BLaER1 (cell line): ENCODE results near the gene E2F2.

Experiments used
- H3K27ac ChIP-seq: shearing (Covaris generic); formaldehyde crosslinking; 2 replicates; pipeline ENCODE4 v1.8.1; 2022
- H3K27me3 ChIP-seq: shearing (Covaris generic); formaldehyde crosslinking; 2 replicates; pipeline ENCODE4 v1.8.1; 2022
- H3K36me3 ChIP-seq: shearing (Covaris generic); formaldehyde crosslinking; 2 replicates; pipeline ENCODE4 v1.8.1; 2022
- H3K4me1 ChIP-seq: shearing (Covaris generic); formaldehyde crosslinking; 2 replicates; pipeline ENCODE4 v1.8.1; 2022
- H3K4me2 ChIP-seq: shearing (Covaris generic); formaldehyde crosslinking; 2 replicates; pipeline ENCODE4 v1.8.1; 2022
- H3K4me3 ChIP-seq: shearing (Covaris generic); formaldehyde crosslinking; 2 replicates; pipeline ENCODE4 v1.8.1; 2022
- H3K9ac ChIP-seq: shearing (Covaris generic); formaldehyde crosslinking; 2 replicates; pipeline ENCODE4 v1.8.1; 2022
- H3K9me3 ChIP-seq: shearing (Covaris generic); formaldehyde crosslinking; 2 replicates; pipeline ENCODE4 v1.8.1; 2022
- H4K20me1 ChIP-seq: shearing (Covaris generic); formaldehyde crosslinking; 2 replicates; pipeline ENCODE4 v1.8.1; 2022
- Cebpa-rat ChIP-seq: shearing (Covaris generic); IDR thresholded peaks from 2 replicates; pipeline ENCODE4 v1.8.1; 2022

E2F2 gene

DNA sequence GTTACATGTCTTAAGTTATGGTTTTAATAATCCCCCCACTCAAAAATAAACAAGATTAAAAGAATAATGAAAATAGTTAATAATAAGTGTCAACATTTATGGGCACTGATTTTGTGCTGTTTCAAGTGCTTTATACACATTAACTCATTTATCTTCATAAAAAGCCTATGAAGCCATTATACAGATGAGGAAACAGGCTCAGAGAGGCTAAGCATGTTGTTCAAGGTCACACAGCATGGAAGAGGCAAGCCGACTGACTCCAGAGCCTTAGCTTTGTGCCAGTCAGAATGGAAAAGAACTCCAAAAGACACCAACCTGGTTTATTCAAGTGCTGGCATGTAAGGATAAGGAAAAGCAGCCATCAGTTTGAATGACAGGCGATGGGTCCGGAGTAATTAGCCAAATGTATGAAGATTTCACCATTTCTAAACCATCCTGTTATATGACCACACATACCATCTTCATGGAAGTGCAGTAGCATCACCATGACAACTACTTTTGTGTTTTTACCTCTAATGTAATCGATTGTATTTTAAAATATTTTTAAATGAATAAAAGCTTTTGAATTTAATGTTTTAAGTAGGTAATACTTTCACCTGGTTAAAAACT is 42.6 kb upstream of the E2F2 start:
- Histone ChIP-seq H3K4me2 (peak overlapping the region; percentile 75), H3K27me3 (no peaks in the 10 kb centered on the region), H3K4me1 (peaks cover 73% of the 10 kb centered on the region)

DNA sequence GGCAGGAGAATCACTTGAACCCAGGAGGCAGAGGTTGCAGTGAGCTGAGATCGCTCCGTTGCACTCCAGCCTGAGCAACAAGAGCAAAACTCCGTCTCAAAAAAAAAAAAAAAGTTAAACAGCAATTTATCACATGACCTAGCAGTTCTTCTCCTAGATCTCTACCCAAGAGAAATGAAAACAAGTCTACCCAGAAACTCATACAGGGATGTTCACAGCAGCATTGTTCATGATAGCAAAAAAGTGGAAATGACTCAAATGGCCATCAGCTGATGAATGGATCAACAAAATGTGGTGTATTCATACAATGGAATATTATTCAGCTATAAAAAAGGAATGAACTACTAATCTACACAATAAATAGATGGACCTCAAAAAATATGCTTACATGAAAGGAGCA is 40.4 kb upstream of the E2F2 start:
- Histone ChIP-seq H3K27ac (no peak overlapping the region), H3K36me3 (no peaks in the 10 kb centered on the region), H3K4me3 (no peak overlapping the region), H3K9me3 (no peaks in the 10 kb centered on the region), H4K20me1 (no peaks in the 10 kb centered on the region), H3K4me2 (no peak overlapping the region), H3K4me1 (peaks cover 70% of the 10 kb centered on the region), H3K27me3 (no peaks in the 10 kb centered on the region), H3K9ac (no peak overlapping the region)
- no peak for TF ChIP-seq Cebpa-rat

More for the DNA sequence above, 42.6 kb upstream of the E2F2 start:
- TF ChIP-seq Cebpa-rat: no peak
- Histone ChIP-seq H3K36me3 (no peaks in the 10 kb centered on the region), H3K9me3 (no peaks in the 10 kb centered on the region), H4K20me1 (no peaks in the 10 kb centered on the region), H3K9ac (no peak overlapping the region), H3K27ac (peak overlapping the region; percentile 41; the same call in 1 of the 2 replicates), H3K4me3 (no peak overlapping the region)

DNA sequence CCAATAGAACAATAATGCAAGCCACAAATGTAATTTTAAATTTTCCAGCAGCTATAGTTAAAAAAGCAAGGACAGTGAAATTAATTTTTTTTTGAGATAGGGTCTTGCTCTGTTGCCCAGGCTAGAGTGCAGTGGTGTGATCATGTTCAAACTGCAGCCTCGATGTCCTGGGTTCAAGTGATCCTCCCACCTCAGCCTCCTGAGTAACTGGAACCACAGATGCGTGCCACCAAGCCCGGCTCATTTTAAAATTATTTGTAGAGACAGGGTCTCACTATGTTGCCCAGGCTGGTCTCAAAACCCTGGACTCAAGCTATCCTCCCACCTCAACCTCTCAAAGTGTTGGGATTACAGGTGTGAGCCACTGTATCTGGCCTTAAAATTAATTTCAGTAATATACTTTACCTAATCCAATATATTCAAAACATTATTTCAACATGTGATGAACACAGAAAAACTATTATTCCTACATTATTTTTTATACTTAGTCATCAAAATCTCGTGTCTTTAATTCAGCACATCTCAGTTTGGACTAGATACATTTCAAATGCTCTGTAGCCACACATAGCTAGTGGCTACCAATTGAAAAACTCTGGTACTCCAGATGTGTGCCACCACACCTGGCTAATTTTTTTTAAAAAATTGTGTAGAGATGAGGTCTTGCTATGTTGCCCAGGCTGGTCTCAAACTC is 39.1 kb upstream of the E2F2 start:
- 0 out of 2 replicates have a peak overlapping the region, but pooled peaks have one; percentile 97 for H3K4me2 ChIP-seq
- no peaks in the 10 kb centered on the region for H3K27me3 ChIP-seq
- no peaks in the 10 kb centered on the region for H4K20me1 ChIP-seq
- peaks cover 70% of the 10 kb centered on the region for H3K4me1 ChIP-seq
- no peak overlapping the region for H3K9ac ChIP-seq
- no peak overlapping the region for H3K4me3 ChIP-seq
- H3K27ac ChIP-seq: no peak overlapping the region
- no peaks in the 10 kb centered on the region for H3K36me3 ChIP-seq
- no peaks in the 10 kb centered on the region for H3K9me3 ChIP-seq
- TF ChIP-seq Cebpa-rat: no peak

DNA sequence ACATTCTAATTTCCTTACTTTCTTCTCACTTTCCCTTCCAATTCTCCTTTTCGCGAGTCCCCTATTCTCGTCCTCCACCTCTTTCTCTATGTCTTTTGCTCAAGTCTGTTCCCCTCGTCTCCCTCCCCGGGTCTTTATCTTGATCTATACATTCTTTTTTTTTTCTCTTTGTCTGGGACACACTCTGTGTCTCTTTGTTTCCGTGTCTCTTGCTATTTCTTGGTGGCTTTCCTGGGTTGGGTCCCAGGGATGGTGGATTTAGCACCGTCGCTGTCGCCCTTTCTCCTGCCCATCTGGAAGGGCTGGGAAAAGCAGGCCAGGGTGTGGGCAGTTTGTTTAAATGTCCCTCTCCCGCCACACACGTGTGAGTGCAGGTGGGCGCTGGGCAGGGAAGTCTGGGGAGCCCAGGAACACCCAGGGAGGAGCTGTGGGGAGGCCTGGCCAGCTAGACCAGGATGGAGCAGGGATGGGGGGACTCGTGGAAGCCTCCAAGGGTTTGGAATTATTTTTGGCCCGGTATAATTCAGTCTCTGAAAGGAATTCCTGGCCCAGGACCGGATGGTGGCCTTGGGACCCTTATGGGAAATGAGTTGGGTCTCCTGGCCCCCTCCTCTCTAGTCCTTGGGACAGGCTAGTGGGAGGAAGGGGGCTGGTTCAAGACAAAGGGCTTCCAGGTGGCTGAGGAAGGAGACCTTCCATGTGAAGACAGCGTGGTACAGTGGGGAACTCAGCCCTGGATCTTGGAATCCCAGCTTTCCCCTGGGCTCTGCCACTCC is 37.8 kb upstream of the E2F2 start:
- Histone ChIP-seq H3K9ac (peak overlapping the region; percentile 94), H3K36me3 (no peaks in the 10 kb centered on the region), H3K9me3 (no peaks in the 10 kb centered on the region), H3K4me3 (peak overlapping the region; percentile 77), H3K4me1 (peaks cover 70% of the 10 kb centered on the region), H4K20me1 (no peaks in the 10 kb centered on the region), H3K27me3 (no peaks in the 10 kb centered on the region), H3K4me2 (peak overlapping the region; percentile 97), H3K27ac (peak overlapping the region; percentile 99)
- TF ChIP-seq Cebpa-rat: no peak

DNA sequence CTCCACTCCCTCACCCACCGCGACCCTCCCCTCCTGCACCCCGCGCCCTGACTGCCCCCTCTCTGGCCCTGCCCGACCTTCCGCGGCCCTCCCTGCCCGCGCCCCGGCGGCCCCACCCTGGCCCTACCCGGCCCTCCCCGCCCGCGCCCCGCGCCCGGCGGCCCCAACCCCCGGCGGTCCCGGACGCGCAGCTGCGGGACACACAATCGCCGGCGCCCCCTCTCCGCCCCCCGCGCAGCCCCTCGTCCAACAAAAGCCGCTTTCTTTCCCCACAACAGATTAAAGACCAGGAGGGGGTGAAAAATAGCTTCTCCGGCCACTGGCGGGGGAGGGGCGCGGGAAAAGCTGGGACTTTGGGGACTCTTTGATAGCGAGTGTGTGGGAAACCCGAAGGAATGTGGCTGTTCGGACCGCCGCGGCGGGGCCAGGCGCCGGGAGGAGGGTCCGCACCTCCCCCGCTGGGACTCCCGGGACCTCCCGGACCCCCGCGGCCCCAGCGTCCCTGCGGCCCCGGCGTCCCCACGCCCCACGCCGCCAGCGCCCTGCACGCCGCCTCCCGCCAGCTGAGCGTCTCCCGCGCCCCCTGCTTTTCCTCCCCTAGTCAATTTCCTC is 37.1 kb upstream of the E2F2 start:
- no peaks in the 10 kb centered on the region for H3K27me3 ChIP-seq
- peak overlapping the region; percentile 99 for H3K27ac ChIP-seq
- no peak for TF ChIP-seq Cebpa-rat
- peaks cover 70% of the 10 kb centered on the region for H3K4me1 ChIP-seq
- no peaks in the 10 kb centered on the region for H3K36me3 ChIP-seq
- peak overlapping the region; percentile 77 for H3K4me3 ChIP-seq
- peak overlapping the region; percentile 94 for H3K9ac ChIP-seq
- H3K9me3 ChIP-seq: no peaks in the 10 kb centered on the region
- H4K20me1 ChIP-seq: no peaks in the 10 kb centered on the region
- H3K4me2 ChIP-seq: peak overlapping the region; percentile 97

DNA sequence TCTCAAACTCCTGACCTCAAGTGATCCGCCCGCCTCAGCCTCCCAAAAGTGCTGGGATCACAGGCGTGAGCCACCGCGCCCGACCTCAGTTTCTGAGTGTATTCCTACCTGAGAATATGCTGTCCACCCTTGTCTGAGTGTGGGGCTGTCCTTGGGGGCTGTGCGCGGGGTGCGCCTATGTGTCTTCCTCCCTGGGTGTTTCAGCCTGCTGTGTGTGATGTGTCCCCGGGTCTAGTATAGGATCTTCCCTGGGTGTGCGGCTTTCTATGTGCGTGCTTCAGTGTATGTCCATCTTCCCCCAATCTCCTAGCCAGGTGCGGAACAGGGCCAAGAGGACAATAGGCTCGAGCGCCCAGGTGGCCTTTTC is 36.6 kb upstream of the E2F2 start:
- H3K36me3 ChIP-seq: no peaks in the 10 kb centered on the region
- H4K20me1 ChIP-seq: no peaks in the 10 kb centered on the region
- no peaks in the 10 kb centered on the region for H3K27me3 ChIP-seq
- TF ChIP-seq Cebpa-rat: no peak
- peak overlapping the region; percentile 97 for H3K4me2 ChIP-seq
- H3K9me3 ChIP-seq: no peaks in the 10 kb centered on the region
- peak overlapping the region; percentile 99 for H3K27ac ChIP-seq
- H3K9ac ChIP-seq: peak overlapping the region; percentile 94
- peak overlapping the region; percentile 77 for H3K4me3 ChIP-seq
- peaks cover 70% of the 10 kb centered on the region for H3K4me1 ChIP-seq

DNA sequence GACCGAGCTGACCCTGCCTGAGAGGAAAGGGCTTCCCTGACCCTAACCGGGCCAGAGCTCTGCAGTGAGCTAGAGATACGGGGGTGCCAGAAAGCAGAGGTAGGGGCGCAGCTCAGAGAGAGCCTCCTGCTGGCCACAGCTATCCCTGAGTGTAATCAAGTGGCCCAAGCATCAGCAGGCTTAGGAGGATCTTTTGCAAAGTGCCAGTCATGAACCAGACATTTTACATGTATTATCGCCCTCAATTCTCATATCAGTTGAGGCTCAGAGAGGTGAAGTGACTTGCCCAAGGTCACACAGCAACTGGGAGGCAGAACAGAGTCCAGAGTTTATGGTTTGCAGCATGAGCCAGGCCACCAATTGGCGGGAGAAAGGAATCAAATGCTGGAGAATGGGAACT is 35.3 kb upstream of the E2F2 start:
- H3K4me2 ChIP-seq: peak overlapping the region; percentile 97
- H3K27ac ChIP-seq: no peak overlapping the region
- TF ChIP-seq Cebpa-rat: no peak
- H3K27me3 ChIP-seq: no peaks in the 10 kb centered on the region
- H3K9me3 ChIP-seq: no peaks in the 10 kb centered on the region
- no peaks in the 10 kb centered on the region for H3K36me3 ChIP-seq
- H4K20me1 ChIP-seq: no peaks in the 10 kb centered on the region
- no peak overlapping the region for H3K9ac ChIP-seq
- H3K4me3 ChIP-seq: no peak overlapping the region
- peaks cover 82% of the 10 kb centered on the region for H3K4me1 ChIP-seq

DNA sequence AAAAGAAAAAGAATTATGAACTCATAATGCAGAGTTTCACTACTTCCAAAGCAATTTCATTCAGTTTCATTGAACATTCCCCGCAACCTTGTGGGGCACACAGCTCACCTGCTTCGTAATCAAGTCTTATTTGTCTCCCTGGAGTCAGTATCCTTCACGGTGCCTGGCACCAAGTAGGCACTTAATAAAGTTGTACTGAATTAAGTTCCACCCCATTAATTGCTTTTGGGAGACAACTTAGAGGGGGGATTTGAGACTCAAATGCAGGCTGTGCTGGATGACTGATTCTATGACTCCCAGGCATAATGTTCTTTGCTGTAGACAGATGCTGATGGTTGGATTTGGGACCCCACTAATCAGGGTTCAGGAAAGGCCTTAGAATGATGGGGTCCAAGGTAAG is 34.7 kb upstream of the E2F2 start:
- Histone ChIP-seq H4K20me1 (no peaks in the 10 kb centered on the region), H3K36me3 (no peaks in the 10 kb centered on the region), H3K9ac (no peak overlapping the region), H3K9me3 (no peaks in the 10 kb centered on the region), H3K4me2 (peak overlapping the region; percentile 97), H3K4me3 (no peak overlapping the region), H3K4me1 (peaks cover 87% of the 10 kb centered on the region), H3K27me3 (no peaks in the 10 kb centered on the region), H3K27ac (no peak overlapping the region)
- TF ChIP-seq Cebpa-rat: no peak

DNA sequence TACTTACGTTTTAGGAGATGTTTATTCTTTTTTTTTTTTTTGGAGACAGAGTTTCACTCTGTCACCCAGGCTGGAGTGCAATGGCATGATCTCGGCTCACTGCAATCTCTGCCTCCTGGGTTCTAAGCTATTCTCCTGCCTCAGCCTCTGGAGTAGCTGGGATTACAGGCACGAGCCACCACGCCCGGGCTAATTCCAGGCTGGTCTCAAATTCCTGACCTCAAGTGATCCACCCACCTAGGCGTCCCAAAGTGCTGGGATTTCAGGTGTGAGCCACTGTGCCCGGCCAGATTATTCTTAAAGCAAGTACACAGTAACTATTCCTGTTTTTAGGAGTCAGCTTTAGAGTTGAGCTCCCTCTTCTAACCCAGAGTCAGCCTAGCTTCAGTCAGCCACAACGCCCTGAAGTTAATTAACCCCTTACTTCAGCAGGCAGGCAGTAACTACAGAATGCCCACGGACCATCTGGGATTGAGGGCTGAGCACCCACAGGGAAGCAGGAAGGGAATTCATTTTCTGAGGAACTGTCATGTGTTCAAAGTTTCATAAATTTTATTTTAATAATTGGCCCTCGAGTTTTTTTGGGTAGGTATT is 33.6 kb upstream of the E2F2 start:
- Histone ChIP-seq H3K4me2 (no peak overlapping the region), H3K27me3 (no peaks in the 10 kb centered on the region), H3K4me3 (no peak overlapping the region), H3K9ac (no peak overlapping the region), H3K9me3 (no peaks in the 10 kb centered on the region), H4K20me1 (no peaks in the 10 kb centered on the region), H3K27ac (no peak overlapping the region), H3K36me3 (no peaks in the 10 kb centered on the region), H3K4me1 (peaks cover 97% of the 10 kb centered on the region)
- TF ChIP-seq Cebpa-rat: no peak
